Activated T-helper 1 cell treated with Interleukin-2 at 50 U/mL for 16 hours (primary cell): ENCODE data around the gene CCDC185.

ENCODE experiments used
- DNase-seq: peaks from one replicate; pipeline ENCODE4 v3.0.0-alpha.2; 2020; ENCODE audit warnings: low read depth

Gene CCDC185

GRCh38 chr1:223430236-223430635, 37.0 kb downstream of the CCDC185 start:
- DNase-seq: no peak

- no peak for DNase-seq
Measured at GRCh38 chr1:223437151-223437550, 43.9 kb downstream of the CCDC185 start.

- DNase-seq: no peak
Measured at GRCh38 chr1:223443397-223443796, 50.2 kb downstream of the CCDC185 start.

GRCh38 chr1:223444411-223444810, 51.2 kb downstream of the CCDC185 start:
- no peak for DNase-seq
